Parathyroid adenoma (tissue), 2 donors: ENCODE data around the gene KIAA1671.

Source experiments
- H2AFZ ChIP-seq: fragments of 300-600 bp; sonication (generic); one replicate; pipeline ENCODE4 v1.7.0; 2017; ENCODE audit warnings: antibody characterized with exemption, mild to moderate bottlenecking
- H3K27ac ChIP-seq: fragments of 300-600 bp; sonication (generic); one replicate; pipeline ENCODE4 v1.7.0; 2017
- H3K27me3 ChIP-seq: fragments of 300-600 bp; sonication (generic); one replicate; pipeline ENCODE4 v1.7.0; 2017; ENCODE audit warnings: low read length; ENCODE audit not compliant: control insufficient read depth, insufficient read depth
- H3K36me3 ChIP-seq: fragments of 300-600 bp; sonication (generic); one replicate; pipeline ENCODE4 v1.7.0; 2017; ENCODE audit warnings: low read length; ENCODE audit not compliant: control insufficient read depth, insufficient read depth
- H3K4me1 ChIP-seq: fragments of 300-600 bp; sonication (generic); one replicate; pipeline ENCODE4 v1.7.0; 2017; ENCODE audit warnings: control low read depth
- H3K4me2 ChIP-seq: fragments of 300-600 bp; sonication (generic); one replicate; pipeline ENCODE4 v1.7.0; 2017; ENCODE audit warnings: low read length
- H3K4me3 ChIP-seq: fragments of 300-600 bp; sonication (generic); one replicate; pipeline ENCODE4 v1.7.0; 2017; ENCODE audit warnings: low read depth, low read length
- H3K79me2 ChIP-seq: fragments of 300-600 bp; sonication (generic); one replicate; pipeline ENCODE4 v1.7.0; 2017; ENCODE audit warnings: control low read depth
- H3K9ac ChIP-seq: fragments of 300-600 bp; sonication (generic); one replicate; pipeline ENCODE4 v1.7.0; 2017; ENCODE audit warnings: mild to moderate bottlenecking
- H3K9me3 ChIP-seq: fragments of 300-600 bp; sonication (generic); one replicate; pipeline ENCODE4 v1.7.0; 2017; ENCODE audit warnings: low read length; ENCODE audit not compliant: control insufficient read depth
- TF ChIP-seq, protein P1 (sequence below): fragments of 300-600 bp; sonication (generic); IDR thresholded peaks from one replicate; pipeline ENCODE4 v1.7.0; 2017; ENCODE audit warnings: antibody characterized with exemption, mild to moderate bottlenecking
- donor health status: primary hyperparathyroidism.

KIAA1671 gene

DNA sequence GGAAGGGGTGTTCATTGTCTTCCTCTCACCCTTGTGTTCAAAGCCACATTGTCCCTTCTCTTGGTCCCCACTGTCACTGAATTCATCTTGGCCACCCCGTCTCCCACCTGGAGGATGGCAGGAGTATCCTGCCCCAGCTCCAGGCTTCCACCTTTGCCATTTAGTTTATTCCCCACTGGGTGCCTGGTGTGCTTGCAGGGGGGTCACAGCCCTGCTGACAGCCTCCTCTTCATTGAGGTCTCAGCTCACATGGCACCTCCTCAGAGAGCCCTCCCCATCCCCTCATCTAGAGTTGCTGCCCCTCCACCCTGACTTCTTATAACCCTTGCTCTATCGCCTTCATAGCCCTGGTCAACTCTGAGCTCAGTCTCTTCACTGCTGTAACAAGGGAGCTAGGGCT, 36.6 kb downstream of the KIAA1671 start:
- H3K79me2 ChIP-seq: peaks cover 10% of the 10 kb centered on the region
- peak overlapping the region; percentile 15 for H3K27ac ChIP-seq
- no peak overlapping the region for H3K4me2 ChIP-seq
- no peaks in the 10 kb centered on the region for H3K4me1 ChIP-seq
- no peaks in the 10 kb centered on the region for H3K36me3 ChIP-seq
- no peak overlapping the region for H3K4me3 ChIP-seq
- H3K9me3 ChIP-seq: no peaks in the 10 kb centered on the region
- no peak overlapping the region for H3K9ac ChIP-seq
- no peak overlapping the region for H2AFZ ChIP-seq
- TF ChIP-seq, protein P1, sequence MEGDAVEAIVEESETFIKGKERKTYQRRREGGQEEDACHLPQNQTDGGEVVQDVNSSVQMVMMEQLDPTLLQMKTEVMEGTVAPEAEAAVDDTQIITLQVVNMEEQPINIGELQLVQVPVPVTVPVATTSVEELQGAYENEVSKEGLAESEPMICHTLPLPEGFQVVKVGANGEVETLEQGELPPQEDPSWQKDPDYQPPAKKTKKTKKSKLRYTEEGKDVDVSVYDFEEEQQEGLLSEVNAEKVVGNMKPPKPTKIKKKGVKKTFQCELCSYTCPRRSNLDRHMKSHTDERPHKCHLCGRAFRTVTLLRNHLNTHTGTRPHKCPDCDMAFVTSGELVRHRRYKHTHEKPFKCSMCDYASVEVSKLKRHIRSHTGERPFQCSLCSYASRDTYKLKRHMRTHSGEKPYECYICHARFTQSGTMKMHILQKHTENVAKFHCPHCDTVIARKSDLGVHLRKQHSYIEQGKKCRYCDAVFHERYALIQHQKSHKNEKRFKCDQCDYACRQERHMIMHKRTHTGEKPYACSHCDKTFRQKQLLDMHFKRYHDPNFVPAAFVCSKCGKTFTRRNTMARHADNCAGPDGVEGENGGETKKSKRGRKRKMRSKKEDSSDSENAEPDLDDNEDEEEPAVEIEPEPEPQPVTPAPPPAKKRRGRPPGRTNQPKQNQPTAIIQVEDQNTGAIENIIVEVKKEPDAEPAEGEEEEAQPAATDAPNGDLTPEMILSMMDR: no peak
- no peaks in the 10 kb centered on the region for H3K27me3 ChIP-seq

DNA sequence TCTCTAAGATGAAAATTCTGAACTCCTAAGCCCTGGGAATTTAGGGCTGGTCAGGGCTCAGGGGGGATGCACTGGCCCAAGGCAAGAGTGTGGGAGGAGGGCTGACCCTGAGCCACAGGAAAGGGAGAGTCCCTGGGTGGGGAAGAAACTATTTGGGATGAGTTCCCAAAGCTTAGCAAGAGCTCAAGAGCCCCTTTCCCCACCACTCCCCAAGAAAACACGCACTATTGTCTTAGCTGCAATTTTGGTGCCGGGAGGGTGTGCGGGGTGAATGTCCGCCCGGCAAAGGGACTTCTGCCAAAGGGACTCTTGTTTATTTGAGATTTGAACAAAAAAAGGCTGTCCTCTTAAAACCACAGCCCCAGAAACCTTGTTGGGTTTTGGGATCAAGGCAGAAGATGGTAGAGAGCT, 37.0 kb downstream of the KIAA1671 start:
- TF ChIP-seq, protein P1: no peak
- Histone ChIP-seq H3K36me3 (no peaks in the 10 kb centered on the region), H3K4me3 (no peak overlapping the region), H3K79me2 (peaks cover 6% of the 10 kb centered on the region), H3K9ac (no peak overlapping the region), H3K9me3 (no peaks in the 10 kb centered on the region), H2AFZ (no peak overlapping the region), H3K4me2 (no peak overlapping the region), H3K27ac (peak overlapping the region; percentile 15), H3K4me1 (no peaks in the 10 kb centered on the region), H3K27me3 (no peaks in the 10 kb centered on the region)

DNA sequence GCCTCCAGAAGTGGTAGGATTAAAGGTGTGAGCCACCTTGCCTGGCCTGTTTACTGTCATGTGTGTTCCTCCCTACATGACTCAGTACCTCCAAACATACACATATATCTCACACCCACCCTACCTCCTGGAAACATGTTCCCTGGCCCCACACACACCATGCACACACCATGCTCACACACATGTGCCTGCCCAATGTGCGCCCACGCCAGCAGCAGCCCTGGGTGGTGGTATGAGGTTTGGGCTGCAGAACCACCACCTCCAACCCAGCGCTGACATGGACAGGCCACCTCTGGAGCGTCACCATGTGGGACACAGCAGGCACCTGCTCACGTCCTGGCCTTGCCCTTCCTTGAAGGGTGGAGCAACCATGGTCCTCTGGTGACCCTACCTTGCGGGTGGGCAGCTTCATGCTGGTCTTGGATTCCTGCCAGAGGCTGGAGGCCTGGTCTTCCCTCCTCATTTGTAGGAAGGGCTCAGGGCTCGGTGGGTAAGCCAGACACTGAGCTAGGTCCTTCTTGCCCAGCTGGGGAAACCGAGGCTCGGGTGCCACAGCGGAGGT, 37.9 kb downstream of the KIAA1671 start:
- Histone ChIP-seq H3K9me3 (no peaks in the 10 kb centered on the region), H3K9ac (no peak overlapping the region), H3K36me3 (no peaks in the 10 kb centered on the region), H3K27me3 (no peaks in the 10 kb centered on the region), H3K27ac (no peak overlapping the region), H3K4me1 (no peaks in the 10 kb centered on the region), H3K4me3 (no peak overlapping the region), H3K4me2 (no peak overlapping the region), H2AFZ (no peak overlapping the region), H3K79me2 (peaks cover 6% of the 10 kb centered on the region)
- TF ChIP-seq, protein P1: no peak

DNA sequence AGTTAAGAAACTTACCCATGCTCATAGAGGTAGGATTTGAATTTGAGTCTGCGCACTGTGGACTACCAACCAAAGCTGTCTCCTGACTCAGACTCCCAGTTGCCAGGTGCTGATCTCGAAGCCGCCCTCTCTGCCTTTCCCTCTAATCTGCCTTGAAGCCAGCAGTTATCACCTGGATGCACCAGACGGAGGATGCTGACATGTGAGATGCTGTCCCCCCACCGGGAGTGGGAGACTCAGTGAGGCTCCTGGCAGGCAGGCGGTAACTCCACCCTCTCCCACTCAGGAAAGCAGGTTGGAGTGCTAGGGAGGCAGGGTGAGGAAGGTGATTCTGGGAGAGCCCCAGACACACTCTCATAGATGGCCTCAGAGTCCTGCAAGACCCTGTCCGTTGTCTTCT, 40.4 kb downstream of the KIAA1671 start:
- H3K4me1 ChIP-seq: no peaks in the 10 kb centered on the region
- H3K9me3 ChIP-seq: no peaks in the 10 kb centered on the region
- no peak overlapping the region for H3K27ac ChIP-seq
- H3K4me2 ChIP-seq: no peak overlapping the region
- no peak overlapping the region for H2AFZ ChIP-seq
- H3K36me3 ChIP-seq: no peaks in the 10 kb centered on the region
- H3K4me3 ChIP-seq: no peak overlapping the region
- H3K27me3 ChIP-seq: no peaks in the 10 kb centered on the region
- peaks cover 10% of the 10 kb centered on the region for H3K79me2 ChIP-seq
- no peak overlapping the region for H3K9ac ChIP-seq
- TF ChIP-seq, protein P1: no peak

DNA sequence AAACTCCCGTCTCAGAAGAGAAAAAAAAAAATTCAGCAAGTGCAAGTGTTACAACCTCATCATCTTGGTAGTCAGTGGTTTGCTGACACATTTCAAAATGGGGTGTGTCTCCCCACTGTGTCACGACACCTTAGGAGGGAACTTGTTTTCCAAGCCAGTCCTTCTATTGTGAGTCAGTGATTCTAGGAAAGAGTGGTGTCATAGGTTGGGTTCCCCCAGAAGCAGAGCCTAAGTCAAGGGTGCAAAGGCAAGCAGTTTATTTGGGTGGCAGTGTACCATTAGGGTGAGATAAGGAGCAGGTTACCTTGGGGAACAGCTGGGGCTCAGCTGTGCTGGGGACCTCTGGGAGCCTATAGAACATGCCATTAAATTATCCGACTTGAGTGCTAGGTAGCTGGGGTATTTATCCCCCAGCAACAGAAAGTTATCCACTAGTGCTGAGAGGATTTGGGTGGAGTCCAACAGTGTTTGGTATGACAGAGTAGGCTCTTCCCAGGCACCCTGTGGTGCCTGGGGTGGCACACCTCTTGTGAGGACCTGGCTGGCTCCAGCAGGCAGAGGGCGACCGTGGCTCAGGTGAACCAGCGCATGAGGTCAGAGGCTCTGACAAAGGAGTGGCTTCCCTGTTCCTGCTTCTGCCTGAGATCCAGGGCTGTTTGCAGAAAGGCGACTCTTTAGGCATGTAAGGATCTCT, 41.7 kb downstream of the KIAA1671 start:
- no peak overlapping the region for H3K9ac ChIP-seq
- no peak overlapping the region for H3K27ac ChIP-seq
- H3K4me1 ChIP-seq: no peaks in the 10 kb centered on the region

More for the DNA sequence above, 41.7 kb downstream of the KIAA1671 start:
- Histone ChIP-seq H3K4me2 (no peak overlapping the region), H2AFZ (no peak overlapping the region), H3K36me3 (no peaks in the 10 kb centered on the region), H3K27me3 (no peaks in the 10 kb centered on the region), H3K4me3 (no peak overlapping the region), H3K9me3 (no peaks in the 10 kb centered on the region), H3K79me2 (peaks cover 11% of the 10 kb centered on the region)
- TF ChIP-seq, protein P1: no peak
